ENCODE results near the gene KRT78. TPM values are rescaled to one million over a fixed set of nuclear protein-coding genes. Genes with fewer than 3 reads are reported as not detected.

KRT78 gene
- total RNA-seq, 1 experiment from 2014 or later: not detected

DNA sequence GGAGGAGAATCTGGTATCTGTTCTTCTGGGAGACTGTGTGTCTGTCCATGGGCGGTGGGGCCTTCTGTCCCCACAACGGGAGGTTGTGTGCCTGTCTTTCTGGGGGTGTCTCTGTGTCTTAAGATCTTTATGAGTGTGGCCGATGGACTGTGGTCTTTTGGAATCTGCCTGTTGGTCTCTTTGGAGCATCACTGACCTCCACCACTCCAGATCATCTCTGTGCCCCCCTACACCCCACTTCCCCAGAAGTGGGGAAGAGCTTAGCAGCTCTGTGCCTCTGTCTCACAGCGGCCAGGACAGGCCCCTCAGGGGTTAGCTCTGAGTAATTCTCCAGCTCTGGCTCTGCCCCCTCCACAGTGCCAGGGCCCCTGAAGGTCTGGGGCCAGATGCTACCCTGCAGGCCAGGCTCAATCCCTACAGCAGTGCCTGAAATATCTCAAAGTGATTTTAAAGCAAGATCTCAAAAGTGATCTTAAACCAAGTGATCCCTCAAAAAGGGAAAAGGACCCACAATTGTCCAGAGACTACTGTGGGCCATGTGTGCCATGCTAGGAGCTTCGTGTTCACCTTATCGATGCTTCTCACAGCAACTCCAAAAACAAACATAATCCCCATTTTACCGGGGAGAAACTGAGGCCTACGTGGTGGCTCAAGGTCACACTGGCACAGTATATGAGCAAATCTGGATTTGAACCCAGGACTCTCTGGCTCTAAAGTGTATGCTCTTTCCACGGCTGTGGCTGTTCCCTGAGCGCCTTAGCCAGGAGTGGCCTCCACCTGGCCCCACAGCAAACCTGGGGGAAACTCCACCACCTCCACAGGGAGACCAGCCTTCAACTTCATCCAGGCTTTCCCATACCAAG is 26.0 kb upstream of the KRT78 start (continued):
- TF ChIP-seq, protein P1, sequence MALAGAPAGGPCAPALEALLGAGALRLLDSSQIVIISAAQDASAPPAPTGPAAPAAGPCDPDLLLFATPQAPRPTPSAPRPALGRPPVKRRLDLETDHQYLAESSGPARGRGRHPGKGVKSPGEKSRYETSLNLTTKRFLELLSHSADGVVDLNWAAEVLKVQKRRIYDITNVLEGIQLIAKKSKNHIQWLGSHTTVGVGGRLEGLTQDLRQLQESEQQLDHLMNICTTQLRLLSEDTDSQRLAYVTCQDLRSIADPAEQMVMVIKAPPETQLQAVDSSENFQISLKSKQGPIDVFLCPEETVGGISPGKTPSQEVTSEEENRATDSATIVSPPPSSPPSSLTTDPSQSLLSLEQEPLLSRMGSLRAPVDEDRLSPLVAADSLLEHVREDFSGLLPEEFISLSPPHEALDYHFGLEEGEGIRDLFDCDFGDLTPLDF (CRISPR knock-in tag; IDR thresholded peaks at IDR 0.05): no peak
- TF ChIP-seq, protein P2, sequence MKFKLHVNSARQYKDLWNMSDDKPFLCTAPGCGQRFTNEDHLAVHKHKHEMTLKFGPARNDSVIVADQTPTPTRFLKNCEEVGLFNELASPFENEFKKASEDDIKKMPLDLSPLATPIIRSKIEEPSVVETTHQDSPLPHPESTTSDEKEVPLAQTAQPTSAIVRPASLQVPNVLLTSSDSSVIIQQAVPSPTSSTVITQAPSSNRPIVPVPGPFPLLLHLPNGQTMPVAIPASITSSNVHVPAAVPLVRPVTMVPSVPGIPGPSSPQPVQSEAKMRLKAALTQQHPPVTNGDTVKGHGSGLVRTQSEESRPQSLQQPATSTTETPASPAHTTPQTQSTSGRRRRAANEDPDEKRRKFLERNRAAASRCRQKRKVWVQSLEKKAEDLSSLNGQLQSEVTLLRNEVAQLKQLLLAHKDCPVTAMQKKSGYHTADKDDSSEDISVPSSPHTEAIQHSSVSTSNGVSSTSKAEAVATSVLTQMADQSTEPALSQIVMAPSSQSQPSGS (CRISPR knock-in tag; IDR thresholded peaks at IDR 0.05; ENCODE audit: borderline replicate concordance, low read depth): no peak
- no peak for TF ChIP-seq TCF7 (CRISPR knock-in tag; IDR thresholded peaks at IDR 0.05; ENCODE audit: low read depth)
- no peak for TF ChIP-seq NFATC4 (CRISPR knock-in tag; IDR thresholded peaks at IDR 0.05)
- TF ChIP-seq NR1H2 (CRISPR knock-in tag; IDR thresholded peaks at IDR 0.05): no peak
- TF ChIP-seq RELA (CRISPR knock-in tag; IDR thresholded peaks at IDR 0.05; ENCODE audit: borderline replicate concordance): no peak

DNA sequence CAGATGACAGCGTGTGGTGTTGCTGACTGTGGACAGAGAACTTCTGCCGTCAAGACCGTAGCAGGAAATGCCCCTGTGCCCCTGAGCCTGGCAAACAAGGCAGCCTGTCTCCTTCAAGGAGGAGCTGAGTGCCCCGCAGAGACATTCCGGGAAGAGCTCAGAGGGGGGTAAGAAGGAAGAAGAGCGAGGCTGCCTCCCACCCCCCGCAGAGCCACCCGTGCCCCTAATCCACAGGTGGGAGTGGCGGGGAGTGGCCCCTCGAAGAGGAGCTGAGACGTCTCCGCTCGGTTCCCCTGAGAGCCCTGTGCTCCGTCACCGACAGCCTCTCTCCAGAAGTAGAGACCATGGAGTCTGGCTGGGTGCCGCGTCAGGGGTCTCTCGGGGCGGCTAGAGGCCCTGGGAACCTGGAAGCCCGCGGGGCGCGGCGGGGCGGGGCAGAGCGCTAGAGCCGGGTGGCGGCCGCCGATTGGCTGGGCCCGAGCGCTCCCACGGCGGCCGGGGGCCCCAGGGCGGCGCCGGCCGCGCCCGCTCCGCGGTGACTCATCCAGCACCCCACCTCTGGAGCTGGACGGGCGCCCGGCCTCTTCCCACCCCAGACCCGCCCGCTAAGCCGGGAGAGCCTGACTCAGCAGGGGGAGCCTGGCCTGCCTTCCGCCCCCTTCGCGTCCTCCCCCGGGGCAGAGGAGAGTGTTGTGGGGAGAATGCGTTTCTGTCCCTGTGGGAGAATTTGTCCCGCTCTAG is 25.2 kb upstream of the KRT78 start:
- Mint-ChIP-seq H3K4me1 (peaks cover 24% of the 10 kb centered on the region), H3K27me3 (ENCODE audit: low read depth) (peaks cover 31% of the 10 kb centered on the region), H3K27ac (no peak overlapping the region), H3K4me3 (peak overlapping the region; percentile 68), H3K36me3 (no peaks in the 10 kb centered on the region), H3K9me3 (no peaks in the 10 kb centered on the region)
- ATAC-seq: peak; percentile 43
- POLR2A ChIA-PET: no interaction called here
- peak; percentile 48 for DNase-seq (ENCODE audit: low spot score)
- CTCF ChIA-PET: interaction anchor here (0.9 to 2.9 kb wide), 8 partner anchors 8 to 718 kb away, joined by 3 to 15 read pairs (median 6); no protein-coding TSS in a partner anchor
- TF ChIP-seq, protein P3, sequence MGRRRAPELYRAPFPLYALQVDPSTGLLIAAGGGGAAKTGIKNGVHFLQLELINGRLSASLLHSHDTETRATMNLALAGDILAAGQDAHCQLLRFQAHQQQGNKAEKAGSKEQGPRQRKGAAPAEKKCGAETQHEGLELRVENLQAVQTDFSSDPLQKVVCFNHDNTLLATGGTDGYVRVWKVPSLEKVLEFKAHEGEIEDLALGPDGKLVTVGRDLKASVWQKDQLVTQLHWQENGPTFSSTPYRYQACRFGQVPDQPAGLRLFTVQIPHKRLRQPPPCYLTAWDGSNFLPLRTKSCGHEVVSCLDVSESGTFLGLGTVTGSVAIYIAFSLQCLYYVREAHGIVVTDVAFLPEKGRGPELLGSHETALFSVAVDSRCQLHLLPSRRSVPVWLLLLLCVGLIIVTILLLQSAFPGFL (CRISPR knock-in tag; IDR thresholded peaks at IDR 0.05; ENCODE audit: borderline replicate concordance): no peak
- TF ChIP-seq ZNF423 (CRISPR knock-in tag; IDR thresholded peaks at IDR 0.05): peak; percentile 49; the same call in 1 of the 2 replicates

DNA sequence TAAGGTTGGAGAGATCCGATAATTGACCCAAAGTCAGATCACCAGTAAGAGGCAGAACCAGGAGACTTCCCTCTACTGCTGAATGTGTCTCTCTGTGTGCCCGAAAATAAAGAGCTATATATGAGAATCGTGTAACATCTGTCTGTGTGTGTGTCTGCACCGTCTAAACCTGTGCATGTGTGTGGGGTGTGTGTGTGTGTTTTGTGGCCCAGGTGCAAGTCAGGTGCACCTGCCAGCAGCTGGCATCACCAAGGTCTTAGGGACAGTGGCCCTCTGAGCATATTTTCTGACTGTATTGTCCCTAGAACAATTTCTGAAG is 24.7 kb upstream of the KRT78 start:
- H3K27ac Mint-ChIP-seq: no peak overlapping the region
- H3K9me3 Mint-ChIP-seq: no peaks in the 10 kb centered on the region
- POLR2A ChIA-PET: no interaction called here
- H3K4me1 Mint-ChIP-seq: peaks cover 19% of the 10 kb centered on the region
- peak overlapping the region; percentile 64 for H3K4me3 Mint-ChIP-seq
- ATAC-seq: no peak
- DNase-seq (ENCODE audit: low spot score): no peak
- CTCF ChIA-PET: interaction anchor here (0.9 to 2.9 kb wide), 8 partner anchors 8 to 717 kb away, joined by 3 to 15 read pairs (median 6); no protein-coding TSS in a partner anchor
- H3K27me3 Mint-ChIP-seq (ENCODE audit: low read depth): peaks cover 26% of the 10 kb centered on the region
- H3K36me3 Mint-ChIP-seq: no peaks in the 10 kb centered on the region
- TF ChIP-seq, protein P4, sequence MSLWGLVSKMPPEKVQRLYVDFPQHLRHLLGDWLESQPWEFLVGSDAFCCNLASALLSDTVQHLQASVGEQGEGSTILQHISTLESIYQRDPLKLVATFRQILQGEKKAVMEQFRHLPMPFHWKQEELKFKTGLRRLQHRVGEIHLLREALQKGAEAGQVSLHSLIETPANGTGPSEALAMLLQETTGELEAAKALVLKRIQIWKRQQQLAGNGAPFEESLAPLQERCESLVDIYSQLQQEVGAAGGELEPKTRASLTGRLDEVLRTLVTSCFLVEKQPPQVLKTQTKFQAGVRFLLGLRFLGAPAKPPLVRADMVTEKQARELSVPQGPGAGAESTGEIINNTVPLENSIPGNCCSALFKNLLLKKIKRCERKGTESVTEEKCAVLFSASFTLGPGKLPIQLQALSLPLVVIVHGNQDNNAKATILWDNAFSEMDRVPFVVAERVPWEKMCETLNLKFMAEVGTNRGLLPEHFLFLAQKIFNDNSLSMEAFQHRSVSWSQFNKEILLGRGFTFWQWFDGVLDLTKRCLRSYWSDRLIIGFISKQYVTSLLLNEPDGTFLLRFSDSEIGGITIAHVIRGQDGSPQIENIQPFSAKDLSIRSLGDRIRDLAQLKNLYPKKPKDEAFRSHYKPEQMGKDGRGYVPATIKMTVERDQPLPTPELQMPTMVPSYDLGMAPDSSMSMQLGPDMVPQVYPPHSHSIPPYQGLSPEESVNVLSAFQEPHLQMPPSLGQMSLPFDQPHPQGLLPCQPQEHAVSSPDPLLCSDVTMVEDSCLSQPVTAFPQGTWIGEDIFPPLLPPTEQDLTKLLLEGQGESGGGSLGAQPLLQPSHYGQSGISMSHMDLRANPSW (CRISPR knock-in tag; conservative IDR thresholded peaks at IDR 0.05; ENCODE audit: low read depth): no peak
- TF ChIP-seq, protein P2 (CRISPR knock-in tag; IDR thresholded peaks at IDR 0.05; ENCODE audit: borderline replicate concordance, low read depth): no peak
- TF ChIP-seq MYBL2 (CRISPR knock-in tag; IDR thresholded peaks at IDR 0.05) (no peak), JAZF1 (CRISPR knock-in tag; IDR thresholded peaks at IDR 0.05) (no peak), EMX1 (CRISPR knock-in tag; IDR thresholded peaks at IDR 0.05) (no peak), TEAD1 (CRISPR knock-in tag; IDR thresholded peaks at IDR 0.05) (no peak), RORB (CRISPR knock-in tag; IDR thresholded peaks at IDR 0.05) (no peak), FOXJ3 (CRISPR knock-in tag; IDR thresholded peaks at IDR 0.05; ENCODE audit: borderline replicate concordance) (no peak), TCF7 (CRISPR knock-in tag; IDR thresholded peaks at IDR 0.05; ENCODE audit: low read depth) (no peak), ZNF232 (CRISPR knock-in tag; IDR thresholded peaks at IDR 0.05) (no peak), RELA (CRISPR knock-in tag; IDR thresholded peaks at IDR 0.05; ENCODE audit: borderline replicate concordance) (no peak), ZBTB21 (CRISPR knock-in tag; IDR thresholded peaks at IDR 0.05; ENCODE audit: borderline replicate concordance) (no peak)
- TF ChIP-seq, protein P5, sequence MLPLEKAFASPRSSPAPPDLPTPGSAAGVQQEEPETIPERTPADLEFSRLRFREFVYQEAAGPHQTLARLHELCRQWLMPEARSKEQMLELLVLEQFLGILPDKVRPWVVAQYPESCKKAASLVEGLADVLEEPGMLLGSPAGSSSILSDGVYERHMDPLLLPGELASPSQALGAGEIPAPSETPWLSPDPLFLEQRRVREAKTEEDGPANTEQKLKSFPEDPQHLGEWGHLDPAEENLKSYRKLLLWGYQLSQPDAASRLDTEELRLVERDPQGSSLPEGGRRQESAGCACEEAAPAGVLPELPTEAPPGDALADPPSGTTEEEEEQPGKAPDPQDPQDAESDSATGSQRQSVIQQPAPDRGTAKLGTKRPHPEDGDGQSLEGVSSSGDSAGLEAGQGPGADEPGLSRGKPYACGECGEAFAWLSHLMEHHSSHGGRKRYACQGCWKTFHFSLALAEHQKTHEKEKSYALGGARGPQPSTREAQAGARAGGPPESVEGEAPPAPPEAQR (CRISPR knock-in tag; IDR thresholded peaks at IDR 0.05): no peak

All from WTC11 (cell line).